B cell (primary cell): ENCODE measurements around the gene SFSWAP. TPM values are rescaled to one million over a fixed set of nuclear protein-coding genes. Genes with fewer than 3 reads are reported as not detected.
A peak's percentile ranks its signal among the peaks of the same experiment; 100 is the strongest.

Source experiments
- ATAC-seq: fragments of 200-7000 bp; cut with Tn5 transposase; one replicate; pipeline ENCODE4 v1.10.0; 2021; ENCODE audit warnings: low read depth, mild to moderate bottlenecking, moderate number of reproducible peaks, moderate library complexity
- CTCF ChIA-PET: fragments of 350-600 bp; sonication (Branson Sonifier 250); formaldehyde crosslinking; loops from one replicate; lab custom pipeline; 2021; ENCODE audit warnings: antibody characterized with exemption, inconsistent platforms; lab: Charles Lee
- POLR2A ChIA-PET: fragments of 350-600 bp; sonication (Branson Sonifier 250); formaldehyde crosslinking; loops from one replicate; lab custom pipeline; 2021; ENCODE audit warnings: antibody characterized with exemption; lab: Charles Lee
- DNase-seq: peaks from one replicate; pipeline ENCODE4 v3.0.0; 2013
- H2AFZ ChIP-seq: 2 replicates; pipeline ENCODE4 v1.6.1; 2012; ENCODE audit warnings: mild to moderate bottlenecking, low read depth, low read length; ENCODE audit not compliant: insufficient read depth, poor library complexity, severe bottlenecking
- H3K27ac ChIP-seq, 2 donors: 1 replicate in 1 of 2; 2 replicates in 1 of 2; pipeline ENCODE4 v1.5.1; 2012 to 2013; ENCODE audit warnings: low read length in 2 of 2, mild to moderate bottlenecking in 2 of 2, moderate library complexity in 1 of 2
- H3K27me3 ChIP-seq, 4 experiments: fragments of 200-600 bp in 1 of 4; sonication (generic) in 1 of 4; replicated peaks in 1 of 4; 1 replicate in 2 of 4; 2 replicates in 2 of 4; pipeline versions ENCODE4 v1.6.1 to v1.7.0; 2013 to 2016; ENCODE audit warnings: low read length in 3 of 4, mild to moderate bottlenecking in 2 of 4, mixed read lengths in 1 of 4, moderate library complexity in 1 of 4; ENCODE audit not compliant: insufficient read depth in 4 of 4, control insufficient read depth in 3 of 4; ENCODE audit errors: control extremely low read depth in 1 of 4
- H3K36me3 ChIP-seq, 2 experiments: replicated peaks in 1 of 2; 1 replicate in 1 of 2; 2 replicates in 1 of 2; pipeline versions ENCODE4 v1.6.1 to v1.7.1; 2013; ENCODE audit warnings: low read length in 1 of 2; ENCODE audit not compliant: insufficient read depth in 2 of 2, control insufficient read depth in 1 of 2; ENCODE audit errors: control extremely low read depth in 1 of 2, extremely low read depth in 1 of 2
- H3K4me1 ChIP-seq, 2 donors: fragments of 200-600 bp in 1 of 2; sonication (generic) in 1 of 2; 1 replicate in 1 of 2; 2 replicates in 1 of 2; pipeline versions ENCODE4 v1.5.1 to v1.6.1; 2013 to 2017; ENCODE audit warnings: low read length in 2 of 2; ENCODE audit not compliant: control insufficient read depth in 2 of 2, insufficient read depth in 2 of 2
- H3K4me2 ChIP-seq: replicated peaks from 2 replicates; pipeline ENCODE3; 2012; ENCODE audit warnings: mild to moderate bottlenecking, low read depth, low read length; ENCODE audit not compliant: poor library complexity, severe bottlenecking
- H3K4me3 ChIP-seq, 5 experiments: fragments of 200-600 bp in 1 of 5; sonication (generic) in 1 of 5; 1 replicate in 3 of 5; 2 replicates in 2 of 5; pipeline versions ENCODE4 v1.5.1 to v1.7.0; 2011 to 2016; ENCODE audit warnings: low read length in 4 of 5, mild to moderate bottlenecking in 4 of 5, low read depth in 2 of 5, control low read depth in 1 of 5, moderate library complexity in 1 of 5; ENCODE audit not compliant: insufficient read depth in 1 of 5; ENCODE audit errors: control extremely low read depth in 1 of 5, extremely low read depth in 1 of 5
- H3K79me2 ChIP-seq: fragments of 200-600 bp; sonication (generic); one replicate; pipeline ENCODE4 v1.6.0; 2016; ENCODE audit warnings: low read length; ENCODE audit not compliant: control insufficient read depth, insufficient read depth
- H3K9ac ChIP-seq: fragments of 200-600 bp; sonication (generic); 2 replicates; pipeline ENCODE4 v1.6.1; 2017; ENCODE audit warnings: mild to moderate bottlenecking, low read length, moderate library complexity
- H3K9me3 ChIP-seq, 3 donors: one replicate each; pipeline versions ENCODE4 v1.6.1 to v1.7.1; 2013; ENCODE audit warnings: low read length in 2 of 3; ENCODE audit not compliant: control insufficient read depth in 2 of 3, insufficient read depth in 1 of 3; ENCODE audit errors: control extremely low read depth in 1 of 3
- H4K20me1 ChIP-seq: 2 replicates; pipeline ENCODE4 v1.6.0; 2012; ENCODE audit warnings: mild to moderate bottlenecking, low read length; ENCODE audit not compliant: insufficient read depth, control insufficient read depth, poor library complexity, severe bottlenecking
- H3K27ac Mint-ChIP-seq: one replicate; pipeline ENCODE4 v1.8.0; 2021; ENCODE audit warnings: mixed read lengths
- H3K27me3 Mint-ChIP-seq: one replicate; pipeline ENCODE4 v1.8.0; 2021; ENCODE audit warnings: mixed read lengths
- H3K4me1 Mint-ChIP-seq: one replicate; pipeline ENCODE4 v1.8.0; 2021; ENCODE audit warnings: mixed read lengths
- H3K4me3 Mint-ChIP-seq: one replicate; pipeline ENCODE4 v1.8.0; 2021; ENCODE audit warnings: mixed read lengths
- H3K9me3 Mint-ChIP-seq: one replicate; pipeline ENCODE4 v1.8.0; 2022; ENCODE audit warnings: mixed read lengths; ENCODE audit not compliant: insufficient read depth
- CTCF ChIP-seq: fragments of 200-600 bp; IDR thresholded peaks from one replicate; pipeline ENCODE4 v1.8.0; 2022; ENCODE audit warnings: antibody characterized with exemption, mild to moderate bottlenecking
- EZH2 ChIP-seq: IDR thresholded peaks from 2 replicates; pipeline ENCODE4 v1.6.1; 2012; ENCODE audit warnings: borderline replicate concordance, low read depth, mild to moderate bottlenecking, moderate library complexity, low read length; ENCODE audit not compliant: insufficient read depth, poor library complexity, severe bottlenecking
- WGBS: methylation state at CpG from one replicate; pipeline ENCODE4 v1.1.5; 2013; ENCODE audit warnings: missing lambda C conversion rate; ENCODE audit not compliant: insufficient coverage; 5-methylcytosine and 5-hydroxymethylcytosine counted together
- intact Hi-C: fragments of 100-400 bp; cut with micrococcal nuclease; formaldehyde crosslinking; loops from one replicate; pipeline ENCODE4 v1.10.0; 2022
- polyA plus RNA-seq: library from polyadenylated mRNA; depleted of rRNA; stranded (reverse); fragments of >200 nt; gene quantifications from 2 replicates; pipeline ENCODE4 v1.2.3, GENCODE V29; 2012
- total RNA-seq, 2 donors: library from RNA; stranded (reverse); fragments of 120-200 nt in 1 of 2; gene quantifications; 1 replicate in 1 of 2; 2 replicates in 1 of 2; pipeline versions ENCODE4 v1.2.3 to v1.2.4, GENCODE V29; 2013 to 2022

SFSWAP gene
- total and polyA plus RNA-seq, 2 donors (not counting 1 experiment from before 2014, with no cell fraction given), result 69.3 to 122 TPM

DNA sequence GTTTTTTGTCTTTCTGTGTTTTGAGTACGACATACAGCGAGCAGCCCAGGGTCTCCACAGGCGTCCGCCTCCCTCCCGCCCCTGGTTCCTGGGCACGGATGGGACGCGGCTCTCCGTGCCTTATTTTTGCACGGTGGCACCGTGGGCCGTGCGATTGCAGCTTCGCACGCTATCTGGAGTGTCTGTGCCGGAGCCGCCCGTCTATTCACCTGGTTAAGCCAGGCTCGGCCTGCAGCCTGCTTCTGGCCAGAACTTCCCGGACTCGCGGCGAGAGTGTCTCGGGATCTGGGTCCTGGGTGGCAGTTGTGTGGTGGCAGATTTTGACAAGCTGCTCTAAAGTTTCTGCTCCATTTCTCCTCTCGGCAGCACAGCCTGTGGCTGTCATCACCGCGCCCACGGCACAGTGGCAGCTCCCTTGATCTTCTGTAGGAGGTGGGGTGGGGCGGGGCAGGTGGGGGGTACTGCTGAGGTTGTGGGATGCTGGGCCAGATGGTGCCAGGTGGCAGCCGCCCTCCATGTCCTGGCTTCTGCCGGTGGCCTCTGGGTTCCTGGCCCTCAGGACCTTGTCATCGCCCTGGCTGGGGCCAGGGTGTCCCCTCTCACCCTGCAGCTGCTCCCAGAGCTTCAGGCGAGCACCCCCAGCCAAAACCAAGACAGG, 120.2 kb downstream of the SFSWAP start:
- Mint-ChIP-seq H3K9me3 (no peaks in the 10 kb centered on the region), H3K27me3 (peaks cover 14% of the 10 kb centered on the region), H3K4me1 (peaks cover 27% of the 10 kb centered on the region), H3K4me3 (peak overlapping the region; percentile 79), H3K27ac (peak overlapping the region; percentile 37)
- peak overlapping the region; percentile 69 for H3K9ac ChIP-seq
- TF ChIP-seq CTCF, result no peak
- no peak for TF ChIP-seq EZH2
- peak overlapping the region; percentile 97 for H3K4me2 ChIP-seq
- H3K27ac ChIP-seq, result no peak overlapping the region
- peak; percentile 52 for DNase-seq
- H3K4me3 ChIP-seq, result peak overlapping the region in 4 of 5 experiments; percentile 60 to 75 (median 67)
- 8% methylated on average over 33 of the region's 33 CpGs for WGBS
- peaks cover 34% of the 10 kb centered on the region for H3K79me2 ChIP-seq
- H3K4me1 ChIP-seq, result peaks cover 26 to 31% of the 10 kb centered on the region in 2 donors
- peaks cover 0 to 17% (median 8%) of the 10 kb centered on the region in 4 experiments for H3K27me3 ChIP-seq
- H4K20me1 ChIP-seq, result peaks cover 56% of the 10 kb centered on the region
- no peaks in the 10 kb centered on the region for H3K36me3 ChIP-seq
- ATAC-seq, result no peak
- peaks cover 0 to 4% (median 0%) of the 10 kb centered on the region in 3 donors for H3K9me3 ChIP-seq
- H2AFZ ChIP-seq, result peak overlapping the region; percentile 66
- intact Hi-C loops, result loop anchor here (1.0 to 10.0 kb wide), 2 partner anchors 76 to 226 kb away; no protein-coding TSS in a partner anchor
- ChIA-PET CTCF (interaction anchor here (1.1 to 3.9 kb wide), 13 partner anchors 14 to 915 kb away, joined by 3 to 32 read pairs (median 4); partner anchors contain the start of gene EP400), POLR2A (interaction anchor here (0.6 to 0.8 kb wide), 4 partner anchors 118 to 227 kb away, joined by 3 to 9 read pairs (median 4); no protein-coding TSS in a partner anchor)

DNA sequence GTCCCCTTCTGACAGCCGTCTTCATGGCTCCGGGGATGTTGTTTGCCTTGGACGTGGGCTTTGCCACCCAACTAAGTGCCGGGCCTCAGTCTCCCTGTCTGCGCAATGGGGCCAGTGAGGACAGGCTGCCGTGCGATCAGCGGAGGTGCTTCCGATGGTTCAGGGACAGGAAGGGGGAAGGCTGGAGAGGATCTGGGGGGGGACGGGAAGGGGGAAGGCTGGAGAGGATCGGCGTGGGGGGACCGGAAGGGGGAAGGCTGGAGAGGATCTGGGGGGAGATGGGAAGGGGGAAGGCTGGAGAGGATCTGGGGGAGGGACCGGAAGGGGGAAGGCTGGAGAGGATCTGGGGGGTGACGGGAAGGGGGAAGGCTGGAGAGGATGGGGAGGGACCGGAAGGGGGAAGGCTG, 120.7 kb downstream of the SFSWAP start:
- POLR2A ChIA-PET, result no interaction called here
- TF ChIP-seq CTCF, result no peak
- no peak for TF ChIP-seq EZH2
- H3K4me1 Mint-ChIP-seq, result peaks cover 24% of the 10 kb centered on the region
- H3K9me3 Mint-ChIP-seq, result no peaks in the 10 kb centered on the region
- Histone ChIP-seq H3K27me3 (peaks cover 0 to 17% (median 8%) of the 10 kb centered on the region in 4 experiments), H3K4me2 (peak overlapping the region; percentile 97), H2AFZ (no peak overlapping the region), H3K27ac (no peak overlapping the region), H4K20me1 (peaks cover 56% of the 10 kb centered on the region), H3K9me3 (peaks cover 0 to 4% (median 0%) of the 10 kb centered on the region in 3 donors), H3K36me3 (no peaks in the 10 kb centered on the region), H3K79me2 (peaks cover 34% of the 10 kb centered on the region), H3K4me3 (no peak overlapping the region), H3K9ac (no peak overlapping the region), H3K4me1 (peaks cover 26 to 31% of the 10 kb centered on the region in 2 donors)
- peak overlapping the region; percentile 79 for H3K4me3 Mint-ChIP-seq
- ATAC-seq (no peak), DNase-seq (no peak)
- WGBS, result 70% methylated on average over 5 of the region's 16 CpGs
- no peak overlapping the region for H3K27ac Mint-ChIP-seq
- H3K27me3 Mint-ChIP-seq, result peaks cover 13% of the 10 kb centered on the region
- intact Hi-C loops, result loop anchor here (10.0 kb wide), 1 partner anchor 227 kb away; no protein-coding TSS in a partner anchor
- CTCF ChIA-PET, result interaction anchor here (1.1 to 3.9 kb wide), 4 partner anchors 56 to 915 kb away, joined by 3 to 32 read pairs (median 8); no protein-coding TSS in a partner anchor
